ENCODE results near the gene CDC42BPB.

CDC42BPB gene

GRCh38 chr14:103070263-103070885, 13.0 kb upstream of the CDC42BPB start:
- no peak overlapping the region for H3K4me2 ChIP-seq (ENCODE audit: low read length)
- no peaks in the 10 kb centered on the region for H4K20me1 ChIP-seq (ENCODE audit: insufficient read depth, low read length)
- no peak for TF ChIP-seq EZH2phosphoT487 (IDR thresholded peaks at IDR 0.05; ENCODE audit: low read depth)
- TF ChIP-seq CTCF (IDR thresholded peaks at IDR 0.05; ENCODE audit: low read depth, low read length): no peak
- H3K4me1 ChIP-seq (ENCODE audit: low read length): peaks cover 6% of the 10 kb centered on the region; the same call in 1 of the 2 replicates
- H3K36me3 ChIP-seq (replicated peaks; ENCODE audit: low read depth, low read length): no peaks in the 10 kb centered on the region
- no peak overlapping the region for H2AFZ ChIP-seq (ENCODE audit: low read depth, low read length)
- no peak overlapping the region for H3K9ac ChIP-seq (ENCODE audit: low read length)
- H3K4me3 ChIP-seq (ENCODE audit: low read length): no peak overlapping the region
- no peaks in the 10 kb centered on the region for H3K9me3 ChIP-seq (ENCODE audit: insufficient read depth, low read length)
- H3K27ac ChIP-seq (ENCODE audit: low read length): no peak overlapping the region
- no peaks in the 10 kb centered on the region for H3K79me2 ChIP-seq (ENCODE audit: low read length)
- H3K27me3 ChIP-seq (ENCODE audit: low read depth, low read length): peaks cover 18% of the 10 kb centered on the region

GRCh38 chr14:103068351-103069073, 11.2 kb upstream of the CDC42BPB start:
- Histone ChIP-seq H3K4me3 (ENCODE audit: low read length) (no peak overlapping the region), H2AFZ (ENCODE audit: low read depth, low read length) (no peak overlapping the region), H3K9me3 (ENCODE audit: insufficient read depth, low read length) (no peaks in the 10 kb centered on the region), H3K36me3 (replicated peaks; ENCODE audit: low read depth, low read length) (no peaks in the 10 kb centered on the region), H3K27ac (ENCODE audit: low read length) (no peak overlapping the region), H3K4me2 (ENCODE audit: low read length) (no peak overlapping the region), H3K9ac (ENCODE audit: low read length) (no peak overlapping the region), H3K4me1 (ENCODE audit: low read length) (no peaks in the 10 kb centered on the region), H3K79me2 (ENCODE audit: low read length) (no peaks in the 10 kb centered on the region), H3K27me3 (ENCODE audit: low read depth, low read length) (0 out of 2 replicates have a peak, but pooled peaks cover under 1% of the 10 kb centered on the region), H4K20me1 (ENCODE audit: insufficient read depth, low read length) (no peaks in the 10 kb centered on the region)
- TF ChIP-seq EZH2phosphoT487 (IDR thresholded peaks at IDR 0.05; ENCODE audit: low read depth) (no peak), CTCF (IDR thresholded peaks at IDR 0.05; ENCODE audit: low read depth, low read length) (no peak)

GRCh38 chr14:103067231-103067954, 10.0 kb upstream of the CDC42BPB start:
- no peak overlapping the region for H3K27ac ChIP-seq (ENCODE audit: low read length)
- H2AFZ ChIP-seq (ENCODE audit: low read depth, low read length): no peak overlapping the region
- no peak overlapping the region for H3K9ac ChIP-seq (ENCODE audit: low read length)
- H3K27me3 ChIP-seq (ENCODE audit: low read depth, low read length): no peaks in the 10 kb centered on the region; the same call in 1 of the 2 replicates
- no peaks in the 10 kb centered on the region for H3K4me1 ChIP-seq (ENCODE audit: low read length)
- no peak overlapping the region for H3K4me3 ChIP-seq (ENCODE audit: low read length)
- H3K4me2 ChIP-seq (ENCODE audit: low read length): no peak overlapping the region
- H3K36me3 ChIP-seq (replicated peaks; ENCODE audit: low read depth, low read length): no peaks in the 10 kb centered on the region
- TF ChIP-seq EZH2phosphoT487 (IDR thresholded peaks at IDR 0.05; ENCODE audit: low read depth) (no peak), CTCF (IDR thresholded peaks at IDR 0.05; ENCODE audit: low read depth, low read length) (no peak)
- H3K9me3 ChIP-seq (ENCODE audit: insufficient read depth, low read length): no peaks in the 10 kb centered on the region
- H4K20me1 ChIP-seq (ENCODE audit: insufficient read depth, low read length): no peaks in the 10 kb centered on the region
- H3K79me2 ChIP-seq (ENCODE audit: low read length): no peaks in the 10 kb centered on the region

GRCh38 chr14:103066399-103066798, 9.1 kb upstream of the CDC42BPB start:
- H3K9me3 ChIP-seq (ENCODE audit: insufficient read depth, low read length): no peaks in the 10 kb centered on the region
- H3K27me3 ChIP-seq (ENCODE audit: low read depth, low read length): peaks cover 4% of the 10 kb centered on the region; the same call in 1 of the 2 replicates
- no peak overlapping the region for H3K4me2 ChIP-seq (ENCODE audit: low read length)
- no peak overlapping the region for H3K27ac ChIP-seq (ENCODE audit: low read length)
- H3K36me3 ChIP-seq (replicated peaks; ENCODE audit: low read depth, low read length): no peaks in the 10 kb centered on the region
- no peak overlapping the region for H2AFZ ChIP-seq (ENCODE audit: low read depth, low read length)
- no peaks in the 10 kb centered on the region for H3K4me1 ChIP-seq (ENCODE audit: low read length)
- no peak overlapping the region for H3K9ac ChIP-seq (ENCODE audit: low read length)
- no peak for TF ChIP-seq EZH2phosphoT487 (IDR thresholded peaks at IDR 0.05; ENCODE audit: low read depth)
- no peak for TF ChIP-seq CTCF (IDR thresholded peaks at IDR 0.05; ENCODE audit: low read depth, low read length)
- no peak overlapping the region for H3K4me3 ChIP-seq (ENCODE audit: low read length)
- no peaks in the 10 kb centered on the region for H4K20me1 ChIP-seq (ENCODE audit: insufficient read depth, low read length)
- no peaks in the 10 kb centered on the region for H3K79me2 ChIP-seq (ENCODE audit: low read length)

Measured in OCI-LY3 (cell line).